Measurements from ENCODE around the gene ZNF593OS.
A peak's percentile ranks its signal among the peaks of the same experiment; 100 is the strongest.

The ZNF593OS gene

DNA sequence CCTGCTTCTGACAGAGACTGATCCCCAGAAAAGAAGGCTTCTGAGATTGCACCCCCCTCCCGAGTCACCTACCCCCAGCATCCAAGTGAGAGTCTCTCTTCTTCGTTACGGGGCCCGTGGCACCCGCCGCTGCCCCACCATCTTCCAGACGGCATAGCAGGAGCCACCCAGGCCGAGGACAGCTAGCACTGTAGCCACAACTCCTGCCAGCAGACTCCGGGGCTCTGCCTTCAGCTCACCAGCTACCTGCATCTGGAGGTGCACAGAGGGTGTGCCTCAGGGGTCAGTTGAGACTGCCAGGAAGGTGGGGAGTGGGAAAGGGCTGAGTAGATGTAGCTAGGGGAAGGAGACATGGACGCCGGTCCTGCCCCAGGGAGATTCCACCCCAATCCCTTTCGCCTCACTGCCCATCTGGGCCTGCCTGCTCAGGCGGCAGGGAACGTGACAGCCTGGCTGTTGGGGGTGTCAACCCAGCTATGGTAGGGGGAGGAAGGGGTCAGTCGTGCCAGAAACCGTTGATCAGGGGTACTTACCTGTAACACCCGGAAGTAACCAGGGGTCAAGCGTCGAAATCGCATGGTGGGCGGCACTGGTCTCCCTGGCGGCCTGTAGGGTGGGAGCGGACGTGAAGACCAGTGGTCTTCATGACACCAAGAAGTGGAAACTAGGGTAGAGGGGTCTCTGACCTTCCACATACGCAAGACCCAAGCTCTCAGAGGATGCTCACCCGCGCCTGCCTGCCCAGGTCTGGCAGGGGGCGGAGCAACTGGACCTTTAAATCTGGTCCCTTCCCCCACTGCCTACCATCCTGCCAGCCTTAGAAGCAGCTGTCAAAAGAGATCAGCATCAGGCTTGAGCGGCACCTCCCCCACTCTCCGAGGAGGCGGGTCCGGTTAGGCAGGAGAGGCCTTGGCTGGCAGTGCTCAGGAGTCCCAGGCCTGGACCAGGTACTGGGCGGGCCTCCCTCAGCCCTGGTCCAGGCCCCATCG is at the start of gene ZNF593OS:
TSS of gene ZNF593OS (minus strand) at position 749 of the 989 bp plus-strand sequence. CDS start at position 578, 171 bp downstream.
- DNase-seq (ENCODE audit: low spot score) (no peak), FAIRE-seq (no peak)

DNA sequence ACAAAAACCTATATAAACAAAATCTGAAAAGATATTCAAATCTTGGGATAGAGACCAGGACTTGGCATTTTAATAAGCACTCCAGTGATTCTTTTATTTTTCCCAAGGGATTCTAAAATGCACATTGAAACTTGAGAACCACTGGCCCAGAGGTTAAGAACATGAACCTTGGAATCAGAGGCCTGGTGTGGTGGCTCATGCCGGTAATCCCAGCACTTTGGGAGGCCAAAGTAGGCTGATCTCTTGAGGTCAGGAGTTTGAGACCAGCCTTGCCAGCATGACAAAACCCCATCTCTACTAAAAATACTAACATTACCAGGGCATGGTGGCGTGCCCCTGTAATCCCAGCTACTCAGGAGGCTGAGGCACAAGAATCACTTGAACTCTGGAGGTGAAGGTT is 49.5 kb upstream of the ZNF593OS start:
- DNase-seq (ENCODE audit: low spot score) (no peak), FAIRE-seq (no peak)

DNA sequence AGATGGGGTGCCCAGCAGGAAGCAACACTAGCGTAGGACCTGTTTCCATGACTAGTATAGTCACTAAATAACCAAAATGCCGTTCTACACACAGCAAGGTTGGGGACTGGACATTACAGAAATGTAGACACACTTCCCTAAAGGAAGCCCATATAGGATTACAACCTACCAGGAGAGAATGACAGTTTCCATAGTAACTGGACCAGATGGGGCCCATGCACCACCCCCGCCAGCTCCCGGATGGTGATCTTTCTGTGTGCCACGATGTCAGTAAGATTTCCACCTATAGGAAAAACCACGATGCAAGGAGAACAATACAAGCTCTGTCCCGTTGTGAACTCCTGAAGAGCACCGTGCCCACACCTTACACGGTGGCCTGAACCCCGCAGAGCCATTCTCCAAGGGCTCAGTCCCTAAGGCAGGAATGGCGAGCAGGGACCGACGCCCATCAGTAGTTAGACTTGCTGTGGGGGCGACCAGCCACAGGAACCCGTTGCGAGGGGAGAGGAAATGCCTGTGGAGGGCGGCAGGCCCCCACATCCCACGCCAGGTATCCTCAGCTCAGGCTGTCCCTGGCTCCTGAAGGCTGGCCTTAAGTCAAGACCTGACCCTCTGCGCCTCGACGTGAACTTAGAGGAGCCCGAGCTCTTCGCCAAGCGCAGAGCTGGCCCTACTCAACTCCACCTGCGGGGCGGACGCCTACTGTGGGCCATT is 48.7 kb upstream of the ZNF593OS start:
- DNase-seq (ENCODE audit: low spot score): no peak
- FAIRE-seq: peak; percentile 80

DNA sequence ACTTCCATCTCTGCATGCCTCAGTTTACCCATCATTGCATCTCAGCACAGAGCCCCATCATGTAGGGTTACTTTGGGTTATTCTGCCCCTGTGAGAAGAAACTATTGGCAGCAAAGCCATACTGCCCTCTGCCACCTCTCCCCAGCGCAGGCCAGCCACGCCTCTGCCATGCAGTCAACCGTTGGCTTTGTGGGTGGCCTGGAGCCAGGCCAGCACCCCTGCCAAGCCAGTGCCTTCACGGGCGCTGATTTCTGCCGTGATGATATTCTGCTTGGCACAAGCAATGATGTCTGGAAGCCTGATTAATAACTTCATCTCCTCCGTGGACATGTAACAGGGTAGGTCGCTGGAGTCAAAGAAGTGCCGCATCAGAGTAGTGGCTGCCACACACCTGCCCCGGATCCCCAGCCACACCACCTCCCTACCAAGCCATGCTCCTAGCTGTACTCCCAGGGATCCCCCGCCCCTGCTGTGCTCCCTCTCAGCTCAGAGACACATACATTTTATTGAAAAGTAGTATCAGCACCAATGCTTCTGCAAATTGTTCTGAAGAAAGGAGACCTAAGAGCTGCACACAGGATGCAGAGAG is 47.4 kb upstream of the ZNF593OS start:
- no peak for DNase-seq (ENCODE audit: low spot score)
- FAIRE-seq: peak; percentile 84

DNA sequence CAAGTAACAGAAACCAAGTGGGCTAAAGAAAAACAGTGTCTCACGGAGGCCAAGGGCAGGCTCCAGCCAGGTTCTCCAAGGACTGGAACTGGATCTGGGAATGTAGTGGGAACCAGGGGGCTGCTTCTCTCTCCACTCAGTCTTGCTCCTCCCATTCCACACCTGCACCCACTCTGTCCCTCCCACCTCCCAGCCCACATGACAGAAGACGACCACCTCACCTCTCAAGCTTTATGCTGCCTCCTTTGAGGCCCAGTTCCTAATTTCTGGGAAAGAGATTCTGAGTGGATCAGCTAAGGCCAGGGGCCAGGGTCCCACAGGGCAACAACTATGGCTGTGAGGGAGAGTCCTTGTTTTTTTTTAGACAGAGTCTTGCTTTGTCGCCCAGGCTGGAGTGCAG is 43.6 kb upstream of the ZNF593OS start:
- DNase-seq (ENCODE audit: low spot score): no peak
- FAIRE-seq: no peak

DNA sequence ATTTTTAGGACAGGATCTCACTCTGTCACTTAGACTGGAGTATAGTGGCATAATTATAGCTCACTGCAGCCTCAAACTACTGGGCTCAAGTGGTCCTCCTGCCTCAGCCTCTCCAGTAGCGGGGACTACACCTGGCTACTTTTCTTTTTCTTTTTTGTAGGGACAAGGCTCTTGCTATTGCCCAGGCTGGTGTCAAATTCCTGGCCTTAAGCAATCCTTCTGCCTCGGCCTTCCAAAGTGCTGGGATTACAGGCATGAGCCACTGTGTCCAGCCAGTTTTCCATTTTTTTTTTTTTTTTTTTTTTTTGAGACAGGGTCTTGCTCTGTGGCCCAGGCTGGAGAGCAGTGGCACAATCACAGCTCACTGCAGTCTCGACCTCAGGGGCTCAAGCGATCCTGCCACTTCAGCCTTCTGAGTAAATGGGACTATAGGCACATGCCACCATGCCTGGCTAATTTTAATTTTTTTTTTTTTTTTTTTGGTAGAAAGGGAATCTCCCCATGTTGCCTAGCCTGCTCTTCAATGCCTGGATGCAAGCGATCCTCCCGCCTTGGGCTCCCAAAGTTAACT is 41.8 kb upstream of the ZNF593OS start:
- FAIRE-seq (no peak), DNase-seq (ENCODE audit: low spot score) (no peak)

DNA sequence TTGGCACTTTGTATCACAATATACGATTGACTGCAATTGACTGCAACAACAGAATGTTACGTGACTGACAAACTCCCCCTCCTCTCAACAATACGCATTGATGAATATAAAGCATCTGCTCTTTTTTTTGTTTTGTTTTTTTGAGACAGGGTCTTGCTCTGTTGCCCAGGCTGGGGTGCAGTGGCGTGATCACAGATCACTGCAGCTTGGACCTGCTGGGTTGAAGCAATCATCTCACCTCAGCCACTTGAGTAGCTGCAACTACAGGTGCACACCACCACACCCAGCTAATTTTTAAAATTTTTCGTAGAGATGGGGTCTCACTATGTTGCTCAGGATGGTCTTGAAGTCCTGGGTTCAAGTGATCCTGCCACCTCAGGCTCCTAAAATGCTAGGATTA is 41.1 kb upstream of the ZNF593OS start:
- DNase-seq (ENCODE audit: low spot score) (no peak), FAIRE-seq (no peak)

DNA sequence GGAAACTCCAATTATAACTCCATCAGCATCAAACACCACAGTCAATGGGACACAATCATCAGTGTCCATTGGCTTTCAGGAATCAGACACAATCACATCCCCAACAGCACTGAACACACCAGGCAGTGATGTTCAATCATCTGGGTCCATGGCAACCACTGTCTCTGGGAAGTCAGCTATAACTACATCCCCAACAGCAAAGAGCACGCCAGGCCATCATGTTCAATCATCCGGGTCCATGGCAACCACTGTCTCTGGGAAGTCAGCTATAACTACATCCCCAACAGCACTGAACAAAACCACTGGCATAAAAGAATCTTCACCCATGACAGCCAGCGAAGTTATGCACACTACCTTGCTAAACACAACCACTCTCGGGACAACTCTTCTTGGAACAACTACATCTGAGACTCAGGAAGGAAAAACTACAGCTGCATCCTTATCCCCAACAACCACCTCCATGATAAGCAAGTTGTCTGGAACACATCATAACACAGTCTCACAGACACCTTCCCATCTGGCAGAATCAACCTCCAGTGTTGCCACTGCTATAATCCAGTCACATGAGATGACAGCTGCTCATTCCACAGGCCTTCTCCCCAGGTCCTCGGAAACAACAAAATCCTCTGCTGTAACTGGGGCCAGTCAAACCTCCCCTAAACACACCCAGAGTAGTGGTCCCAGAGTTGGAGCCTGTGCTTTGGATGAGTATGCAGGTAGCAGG is 38.7 kb upstream of the ZNF593OS start:
- FAIRE-seq (no peak), DNase-seq (ENCODE audit: low spot score) (no peak)

DNA sequence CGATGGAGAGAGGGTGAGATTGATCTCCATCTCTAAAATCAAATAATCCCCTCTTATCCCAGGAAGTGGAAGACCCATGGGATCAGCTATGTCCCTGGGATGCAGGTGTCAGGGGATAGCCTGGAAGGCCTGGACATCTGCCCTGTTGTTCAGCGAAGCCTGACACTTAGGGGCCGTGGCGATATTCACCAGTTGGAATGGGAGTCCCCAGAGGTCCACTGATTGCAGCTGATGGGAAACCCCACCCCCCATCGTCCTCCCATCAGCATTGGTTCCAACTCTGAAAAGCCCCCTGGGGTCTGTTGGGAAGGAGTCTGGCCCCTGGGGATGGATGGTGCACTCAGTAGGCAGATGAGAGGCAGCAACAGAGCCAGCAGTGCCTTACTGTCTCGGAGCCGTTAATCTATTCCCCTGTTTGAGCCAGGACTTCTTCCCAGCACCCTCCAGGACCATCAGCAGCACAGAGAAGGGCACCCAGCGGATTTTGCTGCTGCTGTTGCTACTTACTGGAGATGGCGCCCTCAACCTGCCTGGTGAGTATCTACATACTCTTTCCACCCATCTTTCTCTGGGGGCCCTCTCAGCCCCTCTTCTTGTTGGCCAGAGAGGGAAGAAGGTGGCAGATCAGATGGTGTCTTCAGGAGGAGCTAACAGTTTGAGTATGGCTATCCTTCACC is 32.1 kb upstream of the ZNF593OS start:
- DNase-seq (ENCODE audit: low spot score) (no peak), FAIRE-seq (no peak)

DNA sequence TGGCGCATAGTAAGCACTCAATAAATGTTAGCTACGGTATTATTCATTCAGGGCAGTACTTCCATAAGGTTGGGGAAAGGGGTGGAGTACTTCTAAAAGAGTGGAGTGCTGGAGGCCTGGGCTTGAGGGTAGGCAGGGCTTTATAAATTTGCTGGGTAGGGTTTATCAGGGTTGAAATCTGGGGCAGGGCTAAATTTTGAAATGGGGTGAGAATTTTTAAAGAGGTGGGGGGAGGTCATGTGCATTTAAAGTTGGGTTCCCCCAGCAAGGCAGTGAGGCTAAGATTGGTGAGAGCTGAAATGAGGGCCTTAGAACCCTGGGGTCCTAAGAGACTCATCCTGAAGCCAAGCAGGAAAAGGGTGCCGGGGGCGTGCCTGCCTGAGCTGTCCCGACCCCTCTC is 28.8 kb upstream of the ZNF593OS start:
- no peak for FAIRE-seq
- DNase-seq (ENCODE audit: low spot score): no peak

DNA sequence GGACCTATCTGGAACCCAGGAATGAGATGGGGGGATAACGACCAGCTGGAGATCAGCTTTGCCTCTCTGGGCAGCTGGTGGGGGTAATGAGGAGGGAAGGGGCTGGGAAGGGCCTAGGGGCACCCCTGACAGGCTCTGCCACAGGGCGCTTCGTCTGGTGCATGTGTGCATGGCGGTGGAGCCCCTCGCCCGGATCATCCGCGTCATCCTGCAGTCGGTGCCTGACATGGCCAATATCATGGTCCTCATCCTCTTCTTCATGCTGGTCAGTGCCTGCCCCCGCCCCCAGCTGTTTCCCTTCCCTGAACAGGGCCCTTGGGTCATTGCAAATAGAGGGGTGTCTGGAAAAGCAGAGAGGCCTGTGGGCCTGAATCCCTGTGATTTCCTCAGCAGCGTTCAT is 26.2 kb upstream of the ZNF593OS start:
- FAIRE-seq (no peak), DNase-seq (ENCODE audit: low spot score) (no peak)

DNA sequence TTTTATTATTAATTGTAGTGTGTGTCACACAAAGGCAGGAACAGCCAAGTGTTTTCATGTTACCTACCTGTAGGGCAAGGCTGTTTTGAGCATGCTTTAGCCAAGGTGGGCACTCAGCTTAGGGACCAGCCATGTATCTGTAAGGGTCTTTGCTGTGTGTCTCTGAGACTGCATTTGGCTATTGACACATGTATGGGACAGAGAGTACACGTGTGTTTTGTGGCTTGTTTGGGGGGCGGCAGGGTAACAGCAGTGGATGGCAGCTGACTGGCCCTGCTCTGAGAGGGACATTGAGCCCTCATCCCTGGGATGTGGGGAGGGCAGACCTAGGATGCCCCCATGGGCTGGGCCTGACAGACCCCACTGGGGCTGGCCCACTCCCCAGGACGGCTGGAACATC is 25.7 kb upstream of the ZNF593OS start:
- no peak for DNase-seq (ENCODE audit: low spot score)
- no peak for FAIRE-seq

DNA sequence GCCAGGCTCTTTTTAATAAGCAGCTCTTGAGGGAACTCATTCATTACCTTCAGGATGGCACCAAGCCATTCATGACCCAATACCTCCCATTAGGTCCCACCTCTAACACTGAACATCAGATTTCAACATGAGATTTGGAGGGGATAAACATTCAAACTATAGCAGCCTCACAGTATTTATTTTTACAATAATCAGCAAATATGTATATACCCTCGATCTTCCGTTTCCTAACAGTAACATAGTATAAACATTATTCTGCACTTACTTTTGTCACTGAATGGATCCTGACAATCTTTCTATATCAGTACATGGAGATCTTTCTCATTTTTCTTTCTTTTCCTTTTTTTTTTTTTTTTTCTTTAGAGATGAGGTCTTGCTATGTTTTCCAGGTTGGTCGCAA is 24.2 kb upstream of the ZNF593OS start:
- no peak for FAIRE-seq

DNA sequence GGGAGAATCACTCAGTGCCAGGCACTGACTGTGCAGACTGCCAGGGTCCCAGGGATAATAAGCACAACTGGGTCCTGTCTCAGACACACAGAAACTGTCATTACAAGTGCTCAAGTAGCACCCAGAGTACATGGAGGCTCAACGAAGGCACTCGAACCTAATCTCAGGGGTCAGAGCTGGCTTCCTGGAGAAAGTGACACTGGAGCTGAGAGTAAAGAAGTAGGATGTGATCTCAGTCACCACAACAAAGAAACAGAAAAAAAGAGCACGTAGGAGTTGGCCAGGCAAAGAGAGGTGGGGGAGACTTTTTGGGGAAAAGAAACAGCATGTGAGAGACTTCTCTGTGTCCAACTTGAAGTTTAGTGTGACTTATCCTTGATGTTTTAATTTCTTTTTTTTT is 20.1 kb upstream of the ZNF593OS start:
- DNase-seq (ENCODE audit: low spot score) (no peak), FAIRE-seq (no peak)

More for the DNA sequence above, 24.2 kb upstream of the ZNF593OS start:
- DNase-seq (ENCODE audit: low spot score): no peak

DNA sequence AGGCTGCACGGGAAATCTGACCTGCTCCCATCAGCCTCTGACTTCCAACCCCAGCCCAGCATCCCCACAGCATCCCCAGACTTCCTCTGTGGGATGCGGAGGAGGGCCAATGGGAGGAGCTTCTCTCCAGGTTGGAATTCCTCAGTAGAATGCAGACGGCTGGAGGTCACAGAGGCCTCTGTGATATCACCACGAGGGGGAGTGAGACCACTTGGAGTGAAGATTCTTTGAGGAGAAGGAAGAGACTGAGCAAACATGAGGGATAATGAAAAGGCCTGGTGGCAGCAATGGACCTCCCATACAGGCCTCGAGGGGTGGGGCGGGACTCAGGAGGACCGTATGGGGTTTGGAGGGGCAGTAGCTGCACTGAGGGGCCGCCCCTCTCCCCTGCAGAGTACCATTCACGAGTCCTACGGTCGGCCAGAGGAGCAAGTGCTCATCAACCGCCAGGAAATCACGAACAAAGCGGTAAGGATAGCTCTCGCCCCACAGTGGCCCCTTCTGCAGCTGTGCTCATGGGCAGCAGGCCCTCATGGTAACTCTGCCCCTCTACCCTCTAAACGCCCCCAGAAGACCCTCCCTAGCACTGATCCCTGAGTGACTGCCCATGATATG is 18.8 kb upstream of the ZNF593OS start, which contains the start of gene CATSPER4:
TSS of gene CATSPER4 (plus strand) at position 230 of the 615 bp plus-strand sequence. CDS start at position 256, 26 bp downstream.
- DNase-seq (ENCODE audit: low spot score) (peak; percentile 47), FAIRE-seq (no peak)

DNA sequence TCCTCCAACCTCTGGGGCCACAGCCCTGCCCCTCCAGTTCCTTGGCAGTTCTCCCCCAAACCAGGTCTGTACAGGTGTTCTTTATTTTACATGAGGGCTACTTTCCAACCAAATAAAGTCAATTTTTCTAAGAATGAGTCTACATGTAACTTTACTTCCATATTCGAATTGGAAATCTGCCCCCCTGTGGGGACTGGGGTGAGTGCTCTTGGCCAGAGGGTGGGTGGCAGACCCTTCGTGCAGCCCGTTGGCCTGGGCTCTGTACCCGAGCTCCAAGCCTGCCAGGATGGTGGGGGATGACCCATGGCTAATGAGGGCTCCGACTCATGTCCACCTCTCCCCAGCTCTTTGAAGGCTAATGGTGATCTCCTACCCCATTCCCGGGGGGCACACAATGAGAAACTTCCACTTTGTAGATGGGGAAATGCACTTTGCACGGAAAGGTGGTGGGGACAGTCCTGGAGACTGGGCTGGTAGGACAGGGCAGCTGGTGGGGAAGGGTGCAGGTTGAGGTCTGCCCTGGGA is 18.2 kb upstream of the ZNF593OS start:
- FAIRE-seq (no peak), DNase-seq (ENCODE audit: low spot score) (no peak)

DNA sequence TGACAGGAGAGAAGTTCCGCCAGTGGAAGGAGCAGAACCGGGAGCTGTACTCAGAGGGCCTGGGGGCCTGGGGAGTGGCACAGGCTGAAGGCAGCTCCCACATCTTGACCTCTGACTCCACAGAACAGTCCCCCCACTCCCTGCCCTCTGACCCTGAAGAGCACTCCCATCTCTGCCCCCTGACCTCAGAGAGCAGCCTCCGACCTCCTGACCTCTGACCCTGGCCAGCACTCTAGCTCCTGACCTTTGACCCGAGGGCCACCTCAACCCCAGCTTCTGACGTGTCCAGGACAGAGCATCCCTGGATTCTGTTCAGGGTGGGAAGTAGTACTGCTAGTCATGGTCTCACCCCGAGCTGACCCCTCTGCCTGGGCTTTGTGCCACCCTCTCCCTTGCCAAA is 17.7 kb upstream of the ZNF593OS start:
- FAIRE-seq (no peak), DNase-seq (ENCODE audit: low spot score) (no peak)

DNA sequence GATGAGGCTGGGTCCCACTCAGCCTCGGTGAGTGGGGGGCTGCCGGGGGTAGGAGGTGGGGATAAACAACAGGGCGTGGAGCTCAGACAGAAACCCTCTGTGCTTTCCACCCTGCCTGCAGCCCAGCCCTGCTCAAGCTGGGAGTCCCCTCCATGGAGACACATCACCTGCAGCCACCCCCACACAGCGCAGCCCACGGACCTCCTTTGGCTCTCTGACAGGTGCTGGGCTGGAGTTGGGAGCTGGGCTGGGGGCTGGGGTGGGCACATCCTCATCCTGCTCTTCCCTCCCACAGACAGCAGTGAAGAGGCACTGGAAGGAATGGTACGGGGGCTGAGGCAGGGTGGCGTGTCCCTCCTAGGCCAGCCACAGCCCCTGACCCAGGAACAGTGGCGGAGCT is 16.8 kb upstream of the ZNF593OS start:
- no peak for FAIRE-seq
- no peak for DNase-seq (ENCODE audit: low spot score)

DNA sequence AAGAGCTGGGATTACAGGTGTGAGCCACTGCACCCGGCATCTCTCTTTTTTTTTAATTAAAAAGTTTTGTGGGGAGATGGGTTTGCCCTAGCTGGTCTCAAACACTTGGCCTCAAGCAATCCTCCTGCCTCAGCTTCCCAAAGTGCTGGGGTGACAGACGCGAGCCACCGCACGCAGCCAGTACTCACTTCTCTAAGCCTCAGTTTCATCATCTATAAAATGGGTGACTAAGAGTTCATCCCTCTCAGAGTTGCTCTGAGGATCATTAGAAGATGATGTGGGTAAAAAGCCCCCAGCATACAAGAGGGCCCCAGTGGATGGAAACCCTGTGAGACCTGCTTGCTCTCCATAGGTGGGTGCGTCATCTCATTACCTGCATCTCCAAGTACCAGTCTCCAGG is 16.2 kb upstream of the ZNF593OS start:
- FAIRE-seq: no peak

DNA sequence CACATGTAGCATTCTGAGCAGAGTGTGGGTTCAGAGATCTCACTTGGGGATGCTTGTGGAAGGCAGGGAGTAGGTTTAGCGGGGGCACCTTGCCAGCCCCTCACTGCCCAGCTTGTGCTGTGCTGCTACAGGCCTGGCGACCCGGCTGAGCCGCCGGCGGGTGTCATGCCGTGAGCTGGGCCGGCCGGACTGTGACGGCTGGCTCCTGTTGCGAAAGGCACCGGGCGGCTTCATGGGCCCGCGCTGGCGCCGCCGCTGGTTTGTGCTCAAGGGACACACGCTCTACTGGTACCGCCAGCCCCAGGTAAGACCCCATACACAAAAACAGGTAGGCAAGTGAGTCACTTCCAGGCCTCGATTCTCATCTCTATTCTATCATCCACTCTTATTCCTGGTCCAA is 13.3 kb upstream of the ZNF593OS start:
- DNase-seq (ENCODE audit: low spot score): no peak
- FAIRE-seq: no peak

More for the DNA sequence above, 16.2 kb upstream of the ZNF593OS start:
- DNase-seq (ENCODE audit: low spot score): no peak

Data from urothelium cell line (cell line).